GM21723 (cell line): Measurements from ENCODE around the gene CCL5.

Source experiments
- ATAC-seq: cut with Tn5 transposase; IDR thresholded peaks from one replicate; pipeline ENCODE4 v1.9.1; 2021; ENCODE audit warnings: mild to moderate bottlenecking, moderate library complexity; ENCODE audit not compliant: unreplicated experiment

Gene CCL5

GRCh38 chr17:35879773-35880654 lies at the start of gene CCL5:
CCL5 (minus strand) TSS chr17:35880360.
- peak; percentile 93 for ATAC-seq

- ATAC-seq, result no peak
Observed at GRCh38 chr17:35927714-35928113, 47.6 kb upstream of the CCL5 start.

- ATAC-seq, result no peak
Observed at GRCh38 chr17:35923609-35924114, 43.5 kb upstream of the CCL5 start.

GRCh38 chr17:35920229-35920628 lies 40.1 kb upstream of the CCL5 start:
- no peak for ATAC-seq

GRCh38 chr17:35918665-35919064 lies 38.5 kb upstream of the CCL5 start:
- ATAC-seq, result no peak

- no peak for ATAC-seq
Observed at GRCh38 chr17:35917519-35918213, 37.5 kb upstream of the CCL5 start.

GRCh38 chr17:35915153-35915964 lies 35.2 kb upstream of the CCL5 start:
- ATAC-seq, result no peak

GRCh38 chr17:35914354-35914753 lies 34.2 kb upstream of the CCL5 start:
- no peak for ATAC-seq

GRCh38 chr17:35913609-35914008 lies 33.4 kb upstream of the CCL5 start:
- no peak for ATAC-seq

GRCh38 chr17:35912942-35913341 lies 32.8 kb upstream of the CCL5 start:
- ATAC-seq, result no peak

- ATAC-seq, result no peak
Observed at GRCh38 chr17:35912339-35912912, 32.3 kb upstream of the CCL5 start.

- no peak for ATAC-seq
Observed at GRCh38 chr17:35909408-35909807, 29.2 kb upstream of the CCL5 start.

GRCh38 chr17:35907691-35908090 lies 27.5 kb upstream of the CCL5 start:
- no peak for ATAC-seq

- ATAC-seq, result no peak
Observed at GRCh38 chr17:35906926-35907637, 26.9 kb upstream of the CCL5 start.

- ATAC-seq, result no peak
Observed at GRCh38 chr17:35906191-35906925, 26.2 kb upstream of the CCL5 start.

GRCh38 chr17:35903451-35903850 lies 23.3 kb upstream of the CCL5 start:
- ATAC-seq, result no peak

- ATAC-seq, result no peak
Observed at GRCh38 chr17:35901631-35902175, 21.5 kb upstream of the CCL5 start.

GRCh38 chr17:35900708-35901480 lies 20.7 kb upstream of the CCL5 start:
- no peak for ATAC-seq
